SK-N-SH (cell line): ENCODE results near the gene TBC1D3I. TPM values are rescaled to one million over a fixed set of nuclear protein-coding genes. Genes with fewer than 3 reads are reported as not detected.
"Not testable (repeated sequence)": the region's sequence is repeated elsewhere in the genome, so short reads cannot be mapped to it uniquely, and the experiment has no call there.

Experiments
- CTCF ChIA-PET: fragments of 300-600, 350-600 bp; formaldehyde crosslinking; extraction: SDS; loops from one replicate; lab custom pipeline; 2021; lab: Yijun Ruan, JAX
- POLR2A ChIA-PET: fragments of 350-600 bp; sonication (Branson Sonifier 250); formaldehyde crosslinking; extraction: SDS; loops from one replicate; lab custom pipeline; 2020; ENCODE audit warnings: antibody characterized with exemption, inconsistent platforms; lab: Yijun Ruan, JAX
- DNase-seq: peaks from one replicate; pipeline ENCODE4 v3.0.0; 2012
- H2AFZ ChIP-seq: fragments of 200-600 bp; sonication (generic); 2 replicates; pipeline ENCODE4 v1.8.1; 2016; ENCODE audit warnings: antibody characterized with exemption, mild to moderate bottlenecking, low read depth
- H3F3A ChIP-seq: fragments of 200-600 bp; sonication (generic); replicated peaks from 2 replicates; pipeline ENCODE3; 2016; ENCODE audit warnings: antibody characterized with exemption, mild to moderate bottlenecking; ENCODE audit not compliant: insufficient read depth
- H3K27ac ChIP-seq, 2 experiments: fragments of 200-500 bp in 1 of 2; fragments of 200-600 bp in 1 of 2; sonication (Bioruptor generic) in 1 of 2; sonication (generic), shearing (Covaris generic) in 1 of 2; 2 replicates each; pipeline versions ENCODE4 v1.5.1 to v1.6.1; 2014 to 2016; ENCODE audit warnings: low read depth in 2 of 2, inconsistent platforms in 1 of 2, low read length in 1 of 2, mild to moderate bottlenecking in 1 of 2, mixed read lengths in 1 of 2
- H3K27me3 ChIP-seq: fragments of 200-600 bp; sonication (generic), shearing (Covaris generic); 2 replicates; pipeline ENCODE4 v1.6.1; 2016; ENCODE audit warnings: mixed run types; ENCODE audit not compliant: insufficient read depth
- H3K36me3 ChIP-seq, 2 experiments: fragments of 200-500 bp in 1 of 2; fragments of 200-600 bp in 1 of 2; sonication (Bioruptor generic) in 1 of 2; sonication (generic) in 1 of 2; replicated peaks in 1 of 2; 2 replicates each; pipeline versions ENCODE3 to v1.5.1; 2014 to 2016; ENCODE audit warnings: low read length in 1 of 2, mild to moderate bottlenecking in 1 of 2; ENCODE audit not compliant: insufficient read depth in 2 of 2, control insufficient read depth in 1 of 2
- H3K4me1 ChIP-seq, 2 experiments: fragments of 200-500 bp in 1 of 2; fragments of 200-600 bp in 1 of 2; sonication (Bioruptor generic) in 1 of 2; sonication (generic), shearing (Covaris generic) in 1 of 2; 2 replicates each; pipeline versions ENCODE4 v1.5.1 to v1.6.1; 2014 to 2016; ENCODE audit warnings: low read depth in 1 of 2, low read length in 1 of 2, mixed run types in 1 of 2; ENCODE audit not compliant: insufficient read depth in 2 of 2, control insufficient read depth in 1 of 2
- H3K4me2 ChIP-seq: fragments of 200-600 bp; sonication (generic), shearing (Covaris generic); 2 replicates; pipeline ENCODE4 v1.6.1; 2017; ENCODE audit warnings: mixed run types
- H3K4me3 ChIP-seq, 2 experiments: fragments of 200-500 bp in 1 of 2; fragments of 200-600 bp in 1 of 2; sonication (Bioruptor generic) in 1 of 2; sonication (generic), shearing (Covaris generic) in 1 of 2; 2 replicates each; pipeline versions ENCODE4 v1.5.1 to v1.8.1; 2014 to 2016; ENCODE audit warnings: low read depth in 2 of 2, inconsistent platforms in 1 of 2, low read length in 1 of 2, mild to moderate bottlenecking in 1 of 2, mixed read lengths in 1 of 2, moderate library complexity in 1 of 2
- H3K79me2 ChIP-seq: fragments of 200-600 bp; sonication (generic); 2 replicates; pipeline ENCODE4 v1.8.1; 2017; ENCODE audit warnings: mild to moderate bottlenecking; ENCODE audit not compliant: insufficient read depth
- H3K9ac ChIP-seq: fragments of 200-600 bp; sonication (generic); 2 replicates; pipeline ENCODE4 v1.6.1; 2017; ENCODE audit warnings: mixed run types
- H3K9me2 ChIP-seq: fragments of 200-600 bp; sonication (generic); 2 replicates; pipeline ENCODE4 v1.6.1; 2017; ENCODE audit warnings: mixed run types
- H3K9me3 ChIP-seq: fragments of 200-600 bp; sonication (generic); 2 replicates; pipeline ENCODE4 v1.6.1; 2017; ENCODE audit warnings: mixed run types, mild to moderate bottlenecking, moderate library complexity
- H4K20me1 ChIP-seq: fragments of 200-600 bp; sonication (generic); 2 replicates; pipeline ENCODE4 v1.6.1; 2017; ENCODE audit warnings: mild to moderate bottlenecking, mixed run types; ENCODE audit not compliant: insufficient read depth
- WGBS: methylation state at CpG from one replicate; pipeline ENCODE4 v1.1.6; 2017; ENCODE audit warnings: low lambda C conversion rate; 5-methylcytosine and 5-hydroxymethylcytosine counted together
- polyA plus RNA-seq, 3 experiments: library from polyadenylated mRNA; depleted of rRNA; stranded (reverse); fragments of >200 nt; gene quantifications; 2 replicates each; pipeline ENCODE4 v1.2.3, GENCODE V29; 2012

The TBC1D3I gene
- 0.05 TPM in 1 of 2 replicates, not detected in the other for polyA plus RNA-seq (2012; rRNA removed)
- polyA plus RNA-seq (2012; cell fraction: cytosol; rRNA removed) = not detected in 2 replicates
- 0.23 and 0.45 TPM in 2 replicates for polyA plus RNA-seq (2012; cell fraction: nucleus; rRNA removed)

GRCh38 chr17:36264470-36264869 is at the start of gene TBC1D3I:
Gene TBC1D3I, minus strand, starts transcription at chr17:36264570. Its CDS starts 1,585 bp downstream, at chr17:36262985.
- DNase-seq, H2AFZ ChIP-seq, H3K4me3 ChIP-seq, H3K4me1 ChIP-seq, H3K9me2 ChIP-seq, H3K36me3 ChIP-seq, H3K27me3 ChIP-seq, H3K79me2 ChIP-seq, H3F3A ChIP-seq, CTCF ChIA-PET, H3K9me3 ChIP-seq, H3K9ac ChIP-seq, H3K27ac ChIP-seq, H4K20me1 ChIP-seq, POLR2A ChIA-PET, H3K4me2 ChIP-seq: not testable (repeated sequence)
- WGBS = no CpG with 5 or more reads among the region's 11 CpGs

DNA sequence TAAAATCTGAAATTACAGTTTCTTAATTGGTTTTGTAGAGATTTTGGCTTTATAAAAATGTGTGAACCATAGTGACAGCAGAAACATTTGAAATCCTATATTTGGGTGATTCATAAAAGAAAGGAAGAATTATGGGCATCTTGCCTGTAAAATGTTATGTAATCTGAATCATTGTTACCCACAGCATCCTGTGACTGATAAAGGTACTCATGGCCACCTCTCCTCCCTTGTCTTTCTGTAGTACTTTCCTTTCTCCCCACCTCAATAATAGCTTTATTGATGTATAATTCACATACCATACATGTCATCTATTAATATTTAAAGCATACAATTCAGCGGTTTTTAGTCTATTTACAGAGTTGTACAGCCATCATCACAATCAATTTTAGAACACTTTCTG is 30.8 kb upstream of the TBC1D3I start:
- CTCF ChIA-PET, DNase-seq, H3K36me3 ChIP-seq, H3K4me1 ChIP-seq, H3K79me2 ChIP-seq, H2AFZ ChIP-seq, H3K27me3 ChIP-seq, H3K27ac ChIP-seq, H3K9me3 ChIP-seq, H3K9ac ChIP-seq, POLR2A ChIA-PET, H3F3A ChIP-seq, H3K4me2 ChIP-seq, H3K4me3 ChIP-seq, H3K9me2 ChIP-seq, H4K20me1 ChIP-seq: not testable (repeated sequence)
- WGBS = no CpG with 5 or more reads among the region's 1 CpG

DNA sequence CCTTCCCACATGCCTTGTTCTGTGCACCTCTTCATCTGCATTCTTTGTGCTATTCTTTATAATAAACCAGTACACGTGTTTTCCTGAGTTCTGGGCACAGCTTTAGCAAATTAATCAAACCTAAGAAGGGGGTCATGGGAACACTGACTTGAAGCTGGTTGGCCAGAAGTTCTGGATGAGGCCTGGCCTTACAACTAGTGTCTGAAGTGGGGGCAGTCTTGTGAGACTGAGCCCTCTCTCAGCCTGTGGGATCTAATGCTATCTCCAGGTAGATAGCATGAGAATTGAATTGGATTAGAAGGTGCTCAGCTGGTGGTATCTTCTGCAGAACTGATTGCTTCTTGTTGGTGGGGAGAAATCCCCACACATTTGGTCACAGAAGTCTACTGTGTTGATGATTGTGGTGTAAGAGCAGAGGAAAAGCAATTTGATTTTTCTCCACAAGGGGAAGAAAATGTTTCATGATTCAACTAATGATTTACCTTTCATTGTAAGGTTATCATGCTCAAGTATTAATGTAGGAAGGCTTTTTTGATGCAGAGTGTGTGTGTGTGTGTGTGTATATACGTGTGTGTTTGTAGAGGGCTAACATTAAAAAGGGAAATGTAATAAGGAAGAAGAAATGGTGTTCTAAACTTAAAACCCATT is 25.7 kb upstream of the TBC1D3I start:
- H3F3A ChIP-seq, H3K27ac ChIP-seq, H3K79me2 ChIP-seq, POLR2A ChIA-PET, H3K9me2 ChIP-seq, H3K4me2 ChIP-seq, H3K9ac ChIP-seq, CTCF ChIA-PET, H3K36me3 ChIP-seq, H3K4me3 ChIP-seq, DNase-seq, H4K20me1 ChIP-seq, H3K9me3 ChIP-seq, H2AFZ ChIP-seq, H3K27me3 ChIP-seq, H3K4me1 ChIP-seq: not testable (repeated sequence)
- 35% methylated on average over 1 of the region's 2 CpGs for WGBS

GRCh38 chr17:36284219-36284618 is 19.8 kb upstream of the TBC1D3I start:
- not testable (repeated sequence) for H3K79me2 ChIP-seq
- WGBS = 42% methylated on average over 2 of the region's 5 CpGs

GRCh38 chr17:36283256-36283655 is 18.9 kb upstream of the TBC1D3I start:
- H3K4me2 ChIP-seq, H3K4me1 ChIP-seq, H3K9me3 ChIP-seq, H3K9ac ChIP-seq, H3K27ac ChIP-seq, H3K9me2 ChIP-seq, H3F3A ChIP-seq, H3K27me3 ChIP-seq, H3K79me2 ChIP-seq, DNase-seq, H3K4me3 ChIP-seq, POLR2A ChIA-PET, CTCF ChIA-PET, H3K36me3 ChIP-seq, H2AFZ ChIP-seq, H4K20me1 ChIP-seq: not testable (repeated sequence)
- WGBS = no CpG with 5 or more reads among the region's 1 CpG

More at GRCh38 chr17:36284219-36284618, 19.8 kb upstream of the TBC1D3I start:
- H4K20me1 ChIP-seq, H3K9ac ChIP-seq, H3K36me3 ChIP-seq, H3K4me3 ChIP-seq, H2AFZ ChIP-seq, DNase-seq, H3K4me1 ChIP-seq, H3K9me3 ChIP-seq, POLR2A ChIA-PET, H3K9me2 ChIP-seq, H3K27ac ChIP-seq, H3F3A ChIP-seq, H3K27me3 ChIP-seq, H3K4me2 ChIP-seq, CTCF ChIA-PET: not testable (repeated sequence)

DNA sequence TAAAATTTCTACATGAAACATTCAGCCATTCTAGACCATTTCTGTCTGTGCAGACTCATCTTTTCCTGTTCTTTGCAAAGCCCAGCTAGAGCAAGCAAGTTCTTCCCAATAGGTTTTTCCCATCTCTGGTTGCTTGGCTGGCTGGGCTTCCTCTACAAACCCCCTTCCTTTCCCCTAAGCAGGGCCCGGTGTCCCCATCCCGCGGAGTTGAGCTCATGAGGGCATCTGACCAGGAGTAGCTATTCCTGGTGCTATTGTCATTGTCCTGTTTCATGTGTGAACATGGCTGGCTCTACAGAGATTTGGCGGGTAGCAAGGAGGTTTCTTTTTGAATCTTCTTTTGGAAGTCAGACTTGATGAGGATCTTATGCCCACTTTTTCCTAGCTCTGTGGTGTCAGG is 22.3 kb downstream of the TBC1D3I start:
- H3K27me3 ChIP-seq, H3K4me2 ChIP-seq, H3K36me3 ChIP-seq, H4K20me1 ChIP-seq, H3K4me1 ChIP-seq, POLR2A ChIA-PET, H3K27ac ChIP-seq, H3F3A ChIP-seq, CTCF ChIA-PET, H3K9me3 ChIP-seq, H3K79me2 ChIP-seq, H2AFZ ChIP-seq, DNase-seq, H3K9ac ChIP-seq, H3K9me2 ChIP-seq, H3K4me3 ChIP-seq: not testable (repeated sequence)
- WGBS = 69% methylated on average over 4 of the region's 4 CpGs
